Trophoblast cell (in vitro differentiated cells and primary cell): ENCODE measurements around the gene CACNA1C.
A peak's percentile ranks its signal among the peaks of the same experiment; 100 is the strongest.

ENCODE experiments used
- DNase-seq, 2 donors: peaks; one replicate each; pipeline ENCODE4 v3.0.0-alpha.2; 2016
- H2AFZ ChIP-seq: 2 replicates; pipeline ENCODE4 v1.6.1; 2013; ENCODE audit warnings: low read length, moderate library complexity, mild to moderate bottlenecking; ENCODE audit not compliant: insufficient read depth, poor library complexity
- H2AK5ac ChIP-seq: 2 replicates; pipeline ENCODE4 v1.6.1; 2013; ENCODE audit warnings: mild to moderate bottlenecking, low read length
- H2BK120ac ChIP-seq: 2 replicates; pipeline ENCODE4 v1.6.1; 2013; ENCODE audit warnings: low read length, mild to moderate bottlenecking, moderate library complexity; ENCODE audit not compliant: insufficient read depth, poor library complexity
- H2BK12ac ChIP-seq: 2 replicates; pipeline ENCODE4 v1.6.1; 2013; ENCODE audit warnings: mild to moderate bottlenecking, low read length, moderate library complexity
- H2BK5ac ChIP-seq: 2 replicates; pipeline ENCODE4 v1.6.1; 2013; ENCODE audit warnings: low read length, low read depth, moderate library complexity, mild to moderate bottlenecking; ENCODE audit not compliant: poor library complexity
- H3K14ac ChIP-seq: 2 replicates; pipeline ENCODE4 v1.6.1; 2013; ENCODE audit warnings: mild to moderate bottlenecking, low read length
- H3K18ac ChIP-seq: 2 replicates; pipeline ENCODE4 v1.6.1; 2013; ENCODE audit warnings: mild to moderate bottlenecking, low read length
- H3K23ac ChIP-seq: 2 replicates; pipeline ENCODE4 v1.6.1; 2013; ENCODE audit warnings: low read length
- H3K27ac ChIP-seq: 2 replicates; pipeline ENCODE4 v1.5.1; 2013; ENCODE audit warnings: low read depth, mild to moderate bottlenecking, inconsistent platforms, low read length, moderate library complexity
- H3K27me3 ChIP-seq: 2 replicates; pipeline ENCODE4 v1.6.1; 2013; ENCODE audit warnings: inconsistent platforms, mild to moderate bottlenecking, low read length, moderate library complexity; ENCODE audit not compliant: insufficient read depth
- H3K36me3 ChIP-seq, 2 experiments: 1 replicate in 1 of 2; 2 replicates in 1 of 2; pipeline ENCODE4 v1.6.1; 2013; ENCODE audit warnings: low read length in 2 of 2, mild to moderate bottlenecking in 2 of 2, moderate library complexity in 1 of 2; ENCODE audit not compliant: insufficient read depth in 2 of 2, control insufficient read depth in 1 of 2
- H3K4ac ChIP-seq: 2 replicates; pipeline ENCODE4 v1.6.1; 2013; ENCODE audit warnings: low read depth, mild to moderate bottlenecking, low read length, moderate library complexity
- H3K4me1 ChIP-seq, 2 experiments: 1 replicate in 1 of 2; 2 replicates in 1 of 2; pipeline ENCODE4 v1.6.1; 2013; ENCODE audit warnings: low read length in 2 of 2, mild to moderate bottlenecking in 2 of 2, moderate library complexity in 1 of 2; ENCODE audit not compliant: insufficient read depth in 2 of 2, control insufficient read depth in 1 of 2
- H3K4me2 ChIP-seq: 2 replicates; pipeline ENCODE4 v1.6.1; 2013; ENCODE audit warnings: inconsistent platforms, mild to moderate bottlenecking, low read length, moderate library complexity
- H3K4me3 ChIP-seq: 2 replicates; pipeline ENCODE4 v1.5.1; 2013; ENCODE audit warnings: mild to moderate bottlenecking, low read depth, low read length, inconsistent platforms
- H3K79me1 ChIP-seq: one replicate; pipeline ENCODE4 v1.6.1; 2013; ENCODE audit warnings: low read length
- H3K79me2 ChIP-seq: 2 replicates; pipeline ENCODE4 v1.6.1; 2013; ENCODE audit warnings: low read length, mild to moderate bottlenecking; ENCODE audit not compliant: control insufficient read depth, insufficient read depth, poor library complexity
- H3K9ac ChIP-seq: 2 replicates; pipeline ENCODE4 v1.6.1; 2013; ENCODE audit warnings: mild to moderate bottlenecking, low read length
- H3K9me3 ChIP-seq: 2 replicates; pipeline ENCODE4 v1.6.1; 2013; ENCODE audit warnings: low read depth, mild to moderate bottlenecking, control low read depth, inconsistent platforms, low read length; ENCODE audit not compliant: insufficient read depth
- H4K12ac ChIP-seq: 2 replicates; pipeline ENCODE4 v1.6.1; 2013; ENCODE audit warnings: low read depth, mild to moderate bottlenecking, low read length, moderate library complexity
- H4K8ac ChIP-seq: 2 replicates; pipeline ENCODE4 v1.6.1; 2013; ENCODE audit warnings: low read depth, mild to moderate bottlenecking, low read length, moderate library complexity
- H4K91ac ChIP-seq: one replicate; pipeline ENCODE4 v1.6.1; 2013; ENCODE audit warnings: low read depth, mild to moderate bottlenecking, low read length, moderate library complexity
- WGBS: extraction: QIAGEN DNeasy Blood & Tissue Kit; methylation state at CpG from one replicate; pipeline ENCODE4 v1.1.7; 2013; ENCODE audit warnings: missing lambda C conversion rate; ENCODE audit not compliant: insufficient read length, insufficient coverage; ENCODE audit errors: extremely low coverage; 5-methylcytosine and 5-hydroxymethylcytosine counted together

Gene CACNA1C

GRCh38 chr12:2259369-2259768, 206.6 kb downstream of the CACNA1C start:
- Histone ChIP-seq H3K79me1 (no peaks in the 10 kb centered on the region), H3K4me3 (no peak overlapping the region), H3K9me3 (peaks cover 3% of the 10 kb centered on the region), H4K91ac (no peak overlapping the region), H3K36me3 (no peaks in the 10 kb centered on the region), H4K12ac (no peak overlapping the region), H2AK5ac (no peak overlapping the region), H3K27me3 (no peaks in the 10 kb centered on the region), H3K4me1 (peaks cover 8 to 9% of the 10 kb centered on the region in 2 experiments), H2BK5ac (no peak overlapping the region), H2AFZ (no peak overlapping the region), H3K9ac (no peak overlapping the region), H3K79me2 (no peaks in the 10 kb centered on the region), H3K4ac (no peak overlapping the region), H3K27ac (no peak overlapping the region), H2BK120ac (no peak overlapping the region), H3K23ac (no peak overlapping the region), H3K18ac (no peak overlapping the region), H3K14ac (no peak overlapping the region), H3K4me2 (no peak overlapping the region), H2BK12ac (no peak overlapping the region), H4K8ac (no peak overlapping the region)
- no peak for DNase-seq
- WGBS, result no CpG with 5 or more reads among the region's 4 CpGs

- no peak overlapping the region for H2BK12ac ChIP-seq
- no peaks in the 10 kb centered on the region for H3K27me3 ChIP-seq
- H2AFZ ChIP-seq, result no peak overlapping the region
- no peak overlapping the region for H3K4me3 ChIP-seq
- no peak overlapping the region for H2AK5ac ChIP-seq
- H4K12ac ChIP-seq, result no peak overlapping the region
- no peak overlapping the region for H4K91ac ChIP-seq
- H3K79me1 ChIP-seq, result no peaks in the 10 kb centered on the region
- H3K4me2 ChIP-seq, result no peak overlapping the region
- no peak overlapping the region for H2BK5ac ChIP-seq
- no peak overlapping the region for H2BK120ac ChIP-seq
- H3K4ac ChIP-seq, result no peak overlapping the region
- DNase-seq, result no peak
- H3K9me3 ChIP-seq, result peaks cover 3% of the 10 kb centered on the region
- no peak overlapping the region for H3K18ac ChIP-seq
- no peaks in the 10 kb centered on the region for H3K36me3 ChIP-seq
- peaks cover 19% of the 10 kb centered on the region in 2 experiments for H3K4me1 ChIP-seq
- no CpG with 5 or more reads among the region's 3 CpGs for WGBS
- no peak overlapping the region for H4K8ac ChIP-seq
- no peak overlapping the region for H3K27ac ChIP-seq
- no peak overlapping the region for H3K23ac ChIP-seq
- H3K79me2 ChIP-seq, result no peaks in the 10 kb centered on the region
- no peak overlapping the region for H3K9ac ChIP-seq
- H3K14ac ChIP-seq, result no peak overlapping the region
Measured at GRCh38 chr12:2260441-2260840, 207.7 kb downstream of the CACNA1C start.

GRCh38 chr12:2261708-2262107, 208.9 kb downstream of the CACNA1C start:
- Histone ChIP-seq H2BK5ac (no peak overlapping the region), H4K12ac (no peak overlapping the region), H2AFZ (no peak overlapping the region), H3K4me3 (no peak overlapping the region), H3K79me2 (no peaks in the 10 kb centered on the region), H3K18ac (no peak overlapping the region), H3K4me1 (peaks cover 18 to 19% of the 10 kb centered on the region in 2 experiments), H3K36me3 (no peaks in the 10 kb centered on the region), H3K4me2 (no peak overlapping the region), H3K9ac (no peak overlapping the region), H3K9me3 (no peaks in the 10 kb centered on the region), H3K79me1 (no peaks in the 10 kb centered on the region), H2AK5ac (no peak overlapping the region), H3K23ac (no peak overlapping the region), H2BK12ac (no peak overlapping the region), H4K91ac (no peak overlapping the region), H3K27me3 (no peaks in the 10 kb centered on the region), H2BK120ac (no peak overlapping the region), H3K14ac (no peak overlapping the region), H3K4ac (no peak overlapping the region), H3K27ac (no peak overlapping the region), H4K8ac (no peak overlapping the region)
- no peak for DNase-seq
- WGBS, result no CpG with 5 or more reads among the region's 1 CpG

GRCh38 chr12:2262449-2262848, 209.7 kb downstream of the CACNA1C start:
- Histone ChIP-seq H3K4me2 (no peak overlapping the region), H3K79me2 (no peaks in the 10 kb centered on the region), H4K12ac (no peak overlapping the region), H3K27ac (no peak overlapping the region), H2AFZ (no peak overlapping the region), H3K14ac (no peak overlapping the region), H3K36me3 (no peaks in the 10 kb centered on the region), H4K8ac (no peak overlapping the region), H2BK12ac (no peak overlapping the region), H3K4me1 (peaks cover 21% of the 10 kb centered on the region in 2 experiments), H3K9ac (no peak overlapping the region), H3K27me3 (no peaks in the 10 kb centered on the region), H3K9me3 (no peaks in the 10 kb centered on the region), H4K91ac (no peak overlapping the region), H3K4me3 (no peak overlapping the region), H3K4ac (no peak overlapping the region), H3K18ac (no peak overlapping the region), H3K79me1 (no peaks in the 10 kb centered on the region), H2BK5ac (no peak overlapping the region), H2BK120ac (no peak overlapping the region), H3K23ac (no peak overlapping the region), H2AK5ac (no peak overlapping the region)
- no CpG with 5 or more reads among the region's 2 CpGs for WGBS
- DNase-seq, result peak; percentile 82 to 87
